GM11168 (cell line): ENCODE measurements around the gene CCL21.

Experiments used
- in situ Hi-C: fragments of 300-500 bp; cut with MboI; formaldehyde crosslinking; loops from one replicate; pipeline ENCODE4 v1.12.0; 2022; ENCODE audit warnings: low sequenced_read_pairs; ENCODE audit not compliant: unreplicated experiment

The CCL21 gene

GRCh38 chr9:34675048-34675714 is 34.8 kb downstream of the CCL21 start:
- in situ Hi-C loops, result no loop called here

- in situ Hi-C loops, result no loop called here
Measured at GRCh38 chr9:34674440-34674839, 35.5 kb downstream of the CCL21 start.

GRCh38 chr9:34671307-34671706 is 38.6 kb downstream of the CCL21 start:
- in situ Hi-C loops, result no loop called here

GRCh38 chr9:34669809-34670562 is 40.0 kb downstream of the CCL21 start:
- in situ Hi-C loops, result no loop called here

GRCh38 chr9:34665381-34666250 is 44.3 kb downstream of the CCL21 start:
- in situ Hi-C loops, result no loop called here

- in situ Hi-C loops, result no loop called here
Measured at GRCh38 chr9:34665067-34665380, 44.9 kb downstream of the CCL21 start.

GRCh38 chr9:34664281-34665066 is 45.5 kb downstream of the CCL21 start:
- in situ Hi-C loops, result no loop called here

- in situ Hi-C loops, result no loop called here
Measured at GRCh38 chr9:34663303-34663605, 46.7 kb downstream of the CCL21 start.

- in situ Hi-C loops, result no loop called here
Measured at GRCh38 chr9:34662526-34663302, 47.2 kb downstream of the CCL21 start, which contains the start of gene CCL27. Gene CCL27 (minus strand): TSS chr9:34662657. CDS start chr9:34662633, 24 bp downstream.

GRCh38 chr9:34659592-34660253 is 50.2 kb downstream of the CCL21 start:
- in situ Hi-C loops, result no loop called here
